CD4-positive, alpha-beta T cell treated with Interleukin-6 at 100 ng/mL for 8 hours (primary cell): ENCODE measurements around the gene MYBPH.

ENCODE experiments used
- DNase-seq: peaks from one replicate; pipeline ENCODE4 v3.0.0-alpha.2; 2020; ENCODE audit warnings: mixed read lengths, low spot score

The MYBPH gene

GRCh38 chr1:203166192-203166940, 9.3 kb downstream of the MYBPH start:
- DNase-seq, result no peak

DNA sequence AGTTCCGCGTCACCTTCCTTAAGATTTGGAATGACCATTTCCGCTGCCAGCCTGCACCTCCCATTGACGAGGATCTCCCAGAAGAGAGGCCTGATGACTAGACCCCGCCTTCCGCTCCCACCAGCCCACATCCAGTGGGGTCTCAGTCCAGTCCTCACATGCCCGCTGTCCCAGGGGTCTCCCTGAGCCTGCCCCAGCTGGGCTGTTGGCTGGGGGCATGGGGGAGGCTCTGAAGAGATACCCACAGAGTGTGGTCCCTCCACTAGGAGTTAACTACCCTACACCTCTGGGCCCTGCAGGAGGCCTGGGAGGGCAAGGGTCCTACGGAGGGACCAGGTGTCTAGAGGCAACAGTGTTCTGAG, 9.8 kb downstream of the MYBPH start:
- DNase-seq, result no peak

- no peak for DNase-seq
Observed at GRCh38 chr1:203165101-203165799, 10.4 kb downstream of the MYBPH start.

GRCh38 chr1:203163891-203164635, 11.6 kb downstream of the MYBPH start:
- DNase-seq, result no peak

- no peak for DNase-seq
Observed at GRCh38 chr1:203162403-203162802, 13.2 kb downstream of the MYBPH start.

GRCh38 chr1:203161703-203162102, 13.9 kb downstream of the MYBPH start:
- no peak for DNase-seq

GRCh38 chr1:203161175-203161574, 14.5 kb downstream of the MYBPH start:
- no peak for DNase-seq

GRCh38 chr1:203159844-203160243, 15.8 kb downstream of the MYBPH start:
- DNase-seq, result no peak

DNA sequence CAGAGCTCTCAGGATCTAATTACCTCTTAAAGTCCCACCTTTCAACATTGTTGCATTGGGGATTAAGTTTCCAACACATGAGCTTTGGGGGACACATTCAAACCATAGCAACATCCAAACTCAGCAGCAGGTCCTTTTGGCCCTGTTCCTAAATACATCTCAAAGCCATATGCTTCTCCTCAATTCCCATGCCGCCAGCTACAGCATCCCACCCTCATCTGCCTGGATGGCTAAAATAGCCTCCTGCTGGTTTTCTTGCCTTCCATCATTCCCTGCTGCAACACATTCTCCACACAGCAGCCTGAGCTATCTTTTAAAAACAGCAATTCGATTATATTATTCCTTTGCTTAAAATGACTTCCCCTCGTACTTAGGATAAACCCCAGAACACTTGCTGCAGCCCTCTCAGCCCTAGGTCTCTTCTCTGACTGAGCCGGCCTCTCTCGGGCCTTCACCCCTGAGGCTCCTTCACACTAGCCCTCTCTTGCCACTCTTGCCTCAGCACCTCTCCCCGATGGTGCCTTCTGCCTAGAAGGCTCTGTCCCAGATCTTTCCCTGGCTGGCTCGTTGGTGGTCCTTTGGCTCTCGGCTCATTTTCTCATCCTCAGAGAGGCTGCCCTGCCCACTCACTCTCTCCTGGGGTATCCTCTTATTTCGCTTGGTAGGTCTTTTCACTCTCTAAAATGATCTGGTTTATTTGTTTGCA, 16.5 kb downstream of the MYBPH start:
- DNase-seq, result no peak

DNA sequence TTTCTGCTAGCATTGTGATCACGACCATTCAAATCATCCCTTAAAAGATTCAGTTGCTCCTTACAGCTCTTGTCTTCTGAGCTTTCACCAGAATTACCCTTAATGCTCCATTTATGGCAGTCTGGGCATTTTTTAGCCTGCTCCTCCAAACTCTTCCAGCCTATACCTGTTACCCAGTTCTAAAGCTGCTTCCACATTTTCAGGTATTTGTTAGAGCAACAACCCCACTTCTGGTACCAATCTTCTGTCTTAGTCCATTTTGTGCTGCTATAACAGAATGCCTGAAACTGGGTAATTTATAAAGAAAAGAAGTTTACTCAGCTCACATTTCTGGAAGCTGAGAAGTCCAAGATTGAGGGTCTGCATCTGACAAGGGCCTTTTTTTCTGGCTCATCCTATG, 17.2 kb downstream of the MYBPH start:
- DNase-seq, result no peak

GRCh38 chr1:203156280-203156679, 19.3 kb downstream of the MYBPH start:
- DNase-seq, result no peak

GRCh38 chr1:203153989-203154821, 21.4 kb downstream of the MYBPH start:
- no peak for DNase-seq

DNA sequence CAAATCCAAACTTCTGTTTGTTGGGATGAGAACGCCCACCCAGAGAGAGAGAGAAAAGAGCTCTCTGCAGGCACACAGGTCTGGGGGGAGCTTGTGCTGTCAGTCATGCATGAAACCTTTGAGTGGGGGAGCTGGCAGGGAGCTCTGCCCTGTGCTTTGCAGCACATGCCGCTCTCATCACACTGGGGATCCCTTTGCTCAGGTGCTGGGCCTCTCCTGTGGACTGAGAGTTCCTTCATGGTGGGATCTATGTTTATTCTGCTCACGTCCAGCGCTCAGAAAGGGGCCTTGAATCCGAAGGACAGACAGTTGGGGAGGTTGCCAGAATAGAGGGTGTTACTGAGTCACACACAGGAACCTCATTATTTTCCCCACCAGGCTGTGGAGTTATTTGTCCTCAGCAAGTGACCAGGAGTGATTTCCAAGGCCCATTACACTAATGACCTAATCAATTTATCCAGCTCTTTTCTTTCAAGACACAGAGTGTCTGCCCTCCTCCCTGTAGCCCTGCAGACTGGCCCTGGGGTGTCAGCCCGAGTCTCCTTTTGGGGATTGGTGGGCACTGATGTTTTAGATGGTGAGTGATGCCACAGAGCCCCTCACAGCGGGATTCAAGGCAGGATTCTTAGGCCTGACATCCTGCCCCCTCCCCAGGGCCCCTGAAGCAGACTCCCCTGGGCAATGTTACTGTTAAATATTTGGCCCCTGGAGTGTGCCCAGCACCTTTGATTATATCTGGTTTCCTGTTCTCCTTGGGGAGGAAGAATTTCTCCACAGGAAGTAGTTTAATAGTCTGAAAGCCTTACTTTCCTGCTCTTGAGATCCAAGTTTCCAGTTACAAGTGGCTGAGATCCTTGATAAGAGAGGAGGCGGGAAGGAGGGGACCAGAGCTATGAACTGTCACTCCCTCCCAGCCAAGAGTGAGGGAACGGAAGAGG, 22.3 kb downstream of the MYBPH start:
- DNase-seq, result no peak

DNA sequence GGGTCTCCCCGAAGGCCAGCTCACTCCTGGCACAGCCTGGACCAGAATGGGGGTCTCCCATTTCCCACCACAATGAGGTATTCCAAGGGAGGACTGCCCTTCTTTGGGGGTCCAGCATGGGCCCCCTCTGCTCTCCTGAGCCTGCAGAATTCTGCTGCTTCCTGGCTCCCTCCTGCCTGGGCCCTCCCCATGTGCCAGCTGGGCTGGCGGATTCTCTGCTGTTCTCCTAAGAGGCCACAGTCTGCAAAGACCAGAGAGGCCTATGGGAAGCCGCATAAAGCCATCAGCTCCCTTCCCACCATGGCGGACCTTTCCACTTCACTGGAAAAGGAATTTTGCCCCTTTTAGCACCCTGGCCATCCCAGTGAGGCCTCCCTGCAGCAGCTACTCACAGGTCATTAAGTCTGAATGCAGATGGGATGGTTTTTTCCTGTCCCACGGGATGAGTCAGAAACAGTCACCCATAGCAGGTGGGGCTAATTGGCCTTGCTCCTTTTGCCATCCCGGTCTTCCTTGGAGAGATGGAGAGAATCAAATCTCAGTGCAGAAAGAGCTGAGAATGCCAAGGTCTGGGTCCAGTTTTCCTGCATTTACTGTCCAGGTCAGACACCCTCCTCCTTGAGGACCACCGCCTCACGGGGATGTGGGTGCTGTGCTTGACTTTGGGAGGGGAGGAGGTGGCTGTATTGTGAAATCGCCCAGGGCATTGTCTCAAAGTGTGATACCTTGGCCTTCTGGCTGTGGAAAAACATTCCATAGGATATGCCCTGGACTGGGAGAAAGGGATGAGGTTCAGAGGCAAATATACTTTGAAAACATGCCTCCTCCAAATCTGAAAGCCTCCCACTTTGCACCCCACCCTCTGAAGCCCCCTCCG, 23.2 kb downstream of the MYBPH start:
- DNase-seq, result no peak

GRCh38 chr1:203151362-203152157, 24.1 kb downstream of the MYBPH start:
- no peak for DNase-seq

DNA sequence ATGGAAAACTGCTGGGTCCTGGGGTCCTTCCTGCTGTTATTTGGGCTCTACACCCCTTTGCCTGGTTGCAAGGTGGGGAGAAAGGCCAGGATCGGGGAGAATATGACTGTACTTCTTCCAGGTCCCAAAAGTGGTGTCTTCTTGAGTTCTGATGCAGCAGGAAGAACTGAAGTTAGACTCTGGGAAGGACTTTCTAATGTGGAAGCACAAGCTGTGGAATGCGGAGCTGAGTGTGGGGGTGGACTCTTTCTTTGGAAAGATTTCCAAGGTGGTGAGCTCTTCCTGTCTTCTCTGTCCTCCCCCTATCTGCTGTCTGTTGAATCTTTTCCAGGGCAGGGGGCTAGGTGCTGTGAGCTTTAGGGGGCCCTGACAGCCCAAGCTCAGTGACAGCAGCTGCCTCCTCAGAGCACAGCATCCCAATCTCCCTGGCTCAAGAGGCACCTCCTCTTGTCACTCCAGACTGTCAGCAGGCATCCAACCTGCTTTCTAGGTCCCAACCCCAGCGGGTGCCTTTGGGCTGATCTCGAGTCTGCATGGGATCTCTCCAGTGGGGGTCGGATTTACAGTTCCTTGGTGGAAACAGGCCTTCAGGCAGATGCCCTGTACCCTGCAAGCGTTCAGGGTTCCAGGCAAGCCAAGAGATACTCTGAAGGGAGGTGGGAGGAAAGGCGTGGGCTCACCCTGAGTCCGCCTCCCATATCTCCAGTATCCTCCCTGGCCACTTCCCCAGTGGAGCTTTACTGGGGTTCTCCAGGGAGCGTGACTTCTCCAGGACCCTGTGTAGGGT, 24.9 kb downstream of the MYBPH start:
- DNase-seq, result no peak

GRCh38 chr1:203149188-203149840, 26.3 kb downstream of the MYBPH start:
- no peak for DNase-seq
